Uterus (tissue), 2 donors: Measurements from ENCODE around the gene FOXM1.

Experiments
- POLR2A ChIP-seq, 2 donors: fragments of 450-650 bp; IDR thresholded peaks; one replicate each; pipeline ENCODE4 v1.6.1; 2016; ENCODE audit warnings: antibody characterized with exemption in 2 of 2, mild to moderate bottlenecking in 1 of 2, moderate library complexity in 1 of 2
- TF ChIP-seq, protein P1 (sequence below), 4 experiments: fragments of 200-600 bp in 2 of 4; fragments of 450-650 bp in 2 of 4; sonication (generic) in 2 of 4; IDR thresholded peaks; one replicate each; pipeline ENCODE4 v1.5.1; 2016 to 2019; ENCODE audit warnings: antibody characterized with exemption in 4 of 4, mild to moderate bottlenecking in 2 of 4, moderate library complexity in 1 of 4

DNA sequence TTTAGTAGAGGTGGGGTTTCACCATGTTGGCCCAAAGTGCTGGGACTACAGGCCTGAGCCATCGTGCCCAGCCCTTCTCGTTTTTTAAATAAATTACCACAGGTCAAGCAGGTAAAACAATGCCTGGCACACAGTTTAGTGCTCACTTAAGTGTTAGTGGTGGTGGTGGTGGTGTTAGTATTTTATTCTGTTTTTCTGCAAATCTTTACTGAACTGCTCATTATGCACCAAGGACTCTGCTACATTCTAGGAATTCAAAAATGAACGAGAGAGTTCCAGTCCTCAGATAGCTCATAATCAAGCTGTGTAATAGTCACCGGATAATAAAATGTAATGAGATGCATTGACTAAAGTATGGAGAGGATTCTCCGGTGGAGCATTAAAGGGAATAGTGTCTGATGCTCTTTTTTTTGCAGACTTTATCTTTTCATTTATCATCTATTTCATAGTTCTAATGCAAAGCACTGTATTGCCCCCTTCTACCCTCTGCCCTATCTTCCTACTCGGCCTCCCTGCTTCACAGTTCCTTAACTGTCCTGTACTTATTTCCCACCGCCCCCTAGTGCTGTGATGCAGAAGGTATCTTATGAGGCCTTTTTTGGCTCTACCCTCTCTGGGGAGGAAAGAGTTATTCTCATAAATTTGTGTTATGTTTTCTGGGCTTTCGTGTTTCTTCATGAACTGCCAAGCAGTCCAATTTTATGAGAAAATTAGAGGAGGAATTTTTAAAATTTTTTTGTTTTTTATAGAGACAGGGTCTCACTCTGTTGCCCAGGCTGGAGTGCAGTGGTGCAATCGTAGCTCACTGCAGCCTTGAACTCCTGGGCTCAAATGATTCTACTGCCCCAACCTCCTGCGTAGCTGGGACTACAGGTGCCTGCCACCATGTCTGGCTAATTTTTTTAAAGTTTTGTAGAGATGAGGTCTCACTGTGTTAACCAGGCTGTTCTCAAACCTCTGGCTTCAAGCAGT lies 63.5 kb downstream of the FOXM1 start:
- TF ChIP-seq, protein P1, sequence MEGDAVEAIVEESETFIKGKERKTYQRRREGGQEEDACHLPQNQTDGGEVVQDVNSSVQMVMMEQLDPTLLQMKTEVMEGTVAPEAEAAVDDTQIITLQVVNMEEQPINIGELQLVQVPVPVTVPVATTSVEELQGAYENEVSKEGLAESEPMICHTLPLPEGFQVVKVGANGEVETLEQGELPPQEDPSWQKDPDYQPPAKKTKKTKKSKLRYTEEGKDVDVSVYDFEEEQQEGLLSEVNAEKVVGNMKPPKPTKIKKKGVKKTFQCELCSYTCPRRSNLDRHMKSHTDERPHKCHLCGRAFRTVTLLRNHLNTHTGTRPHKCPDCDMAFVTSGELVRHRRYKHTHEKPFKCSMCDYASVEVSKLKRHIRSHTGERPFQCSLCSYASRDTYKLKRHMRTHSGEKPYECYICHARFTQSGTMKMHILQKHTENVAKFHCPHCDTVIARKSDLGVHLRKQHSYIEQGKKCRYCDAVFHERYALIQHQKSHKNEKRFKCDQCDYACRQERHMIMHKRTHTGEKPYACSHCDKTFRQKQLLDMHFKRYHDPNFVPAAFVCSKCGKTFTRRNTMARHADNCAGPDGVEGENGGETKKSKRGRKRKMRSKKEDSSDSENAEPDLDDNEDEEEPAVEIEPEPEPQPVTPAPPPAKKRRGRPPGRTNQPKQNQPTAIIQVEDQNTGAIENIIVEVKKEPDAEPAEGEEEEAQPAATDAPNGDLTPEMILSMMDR (IDR thresholded peaks at IDR 0.05): peak; percentile 33 to 56 (median 51)
- no peak for TF ChIP-seq POLR2A (IDR thresholded peaks at IDR 0.05)
